Measurements from ENCODE around the gene P3R3URF. TPM values are rescaled to one million over a fixed set of nuclear protein-coding genes. Genes with fewer than 3 reads are reported as not detected.

Gene P3R3URF
- total RNA-seq, 3 donors from 2014 or later: not detected

- Histone ChIP-seq H3K9me3 (no peaks in the 10 kb centered on the region), H3K27me3 (no peaks in the 10 kb centered on the region), H3K36me3 (no peaks in the 10 kb centered on the region), H3K4me3 (no peak overlapping the region), H3K27ac (peak overlapping the region; percentile 67 to 75), H3K4me1 (peaks cover 0 to 10% of the 10 kb centered on the region in 2 donors)
- no peak for TF ChIP-seq POLR2AphosphoS5 (IDR thresholded peaks at IDR 0.05)
- TF ChIP-seq CTCF (IDR thresholded peaks at IDR 0.05): no peak
- TF ChIP-seq POLR2A (IDR thresholded peaks at IDR 0.05): no peak
- DNase-seq (ENCODE audit: low spot score in 2 of 2): no peak
- intact Hi-C loops (cut with DNase I; ENCODE audit: low total_unique reads): no loop called here
Measured at GRCh38 chr1:46188295-46189030, 12.2 kb upstream of the P3R3URF start.

GRCh38 chr1:46187106-46187869 is 11.0 kb upstream of the P3R3URF start:
- Histone ChIP-seq H3K9me3 (no peaks in the 10 kb centered on the region), H3K4me3 (no peak overlapping the region), H3K36me3 (no peaks in the 10 kb centered on the region), H3K4me1 (peaks cover 0 to 19% of the 10 kb centered on the region in 2 donors), H3K27me3 (no peaks in the 10 kb centered on the region), H3K27ac (peak overlapping the region in 1 of 2 donors; percentile 75)
- DNase-seq (ENCODE audit: low spot score in 2 of 2): no peak
- intact Hi-C loops (cut with DNase I; ENCODE audit: low total_unique reads): no loop called here
- no peak for TF ChIP-seq POLR2A (IDR thresholded peaks at IDR 0.05)

- no peaks in the 10 kb centered on the region for H3K36me3 ChIP-seq
- DNase-seq (ENCODE audit: low spot score in 2 of 2): no peak
- intact Hi-C loops (cut with DNase I; ENCODE audit: low total_unique reads): no loop called here
- H3K27ac ChIP-seq: peak overlapping the region; percentile 3 to 91
- H3K4me1 ChIP-seq: peaks cover 0 to 19% of the 10 kb centered on the region in 2 donors
- TF ChIP-seq POLR2AphosphoS5 (IDR thresholded peaks at IDR 0.05): no peak
- no peak for TF ChIP-seq POLR2A (IDR thresholded peaks at IDR 0.05)
- no peak for TF ChIP-seq CTCF (IDR thresholded peaks at IDR 0.05)
- H3K4me3 ChIP-seq: no peak overlapping the region
- no peaks in the 10 kb centered on the region for H3K27me3 ChIP-seq
- no peaks in the 10 kb centered on the region for H3K9me3 ChIP-seq
Measured at GRCh38 chr1:46186076-46186475, 9.8 kb upstream of the P3R3URF start.

GRCh38 chr1:46184920-46185658 is 8.8 kb upstream of the P3R3URF start:
- TF ChIP-seq POLR2A (IDR thresholded peaks at IDR 0.05): no peak
- TF ChIP-seq CTCF (IDR thresholded peaks at IDR 0.05): no peak
- TF ChIP-seq POLR2AphosphoS5 (IDR thresholded peaks at IDR 0.05): no peak
- H3K27ac ChIP-seq: peak overlapping the region; percentile 86 to 91
- no peak for DNase-seq (ENCODE audit: low spot score in 2 of 2)
- no peaks in the 10 kb centered on the region for H3K9me3 ChIP-seq
- H3K27me3 ChIP-seq: no peaks in the 10 kb centered on the region
- no peaks in the 10 kb centered on the region for H3K36me3 ChIP-seq
- intact Hi-C loops (cut with DNase I; ENCODE audit: low total_unique reads): no loop called here
- H3K4me3 ChIP-seq: no peak overlapping the region
- peaks cover 0 to 19% of the 10 kb centered on the region in 2 donors for H3K4me1 ChIP-seq

GRCh38 chr1:46183926-46184557 is 7.8 kb upstream of the P3R3URF start:
- Histone ChIP-seq H3K36me3 (no peaks in the 10 kb centered on the region), H3K4me1 (peaks cover 0 to 19% of the 10 kb centered on the region in 2 donors), H3K9me3 (no peaks in the 10 kb centered on the region), H3K4me3 (no peak overlapping the region), H3K27ac (peak overlapping the region; percentile 86 to 91), H3K27me3 (no peaks in the 10 kb centered on the region)
- TF ChIP-seq POLR2A (IDR thresholded peaks at IDR 0.05): no peak
- no peak for TF ChIP-seq POLR2AphosphoS5 (IDR thresholded peaks at IDR 0.05)
- no peak for DNase-seq (ENCODE audit: low spot score in 2 of 2)
- intact Hi-C loops (cut with DNase I; ENCODE audit: low total_unique reads): no loop called here
